HepG2 (cell line): ENCODE data around the gene RHOD. TPM values are rescaled to one million over a fixed set of nuclear protein-coding genes. Genes with fewer than 3 reads are reported as not detected.

Source experiments
- ATAC-seq: fragments of 200-7000 bp; cut with Tn5 transposase; 3 replicates; pipeline ENCODE4 v1.9.1; 2020; ENCODE audit warnings: mild to moderate bottlenecking, moderate library complexity
- BruUV-seq: library from RNA; stranded (reverse); fragments of 400-500 nt; replicated peaks from 2 replicates; lab custom pipeline; 2021; lab: Mats Ljungman, UMichigan
- CTCF ChIA-PET: fragments of 300-600 bp; formaldehyde crosslinking; extraction: SDS; loops from one replicate; lab custom pipeline; 2021; ENCODE audit warnings: low total read pairs, inconsistent platforms, low intra/inter-chr PET ratio; lab: Yijun Ruan, JAX
- POLR2A ChIA-PET: fragments of 350-600 bp; sonication (Branson Sonifier 250); formaldehyde crosslinking; loops from one replicate; lab custom pipeline; 2020; ENCODE audit warnings: antibody characterized with exemption, inconsistent platforms; lab: Yijun Ruan, JAX
- DNase-seq: peaks from one replicate; pipeline ENCODE4 v3.0.0-alpha.2; 2015; ENCODE audit warnings: low spot score
- FAIRE-seq: peaks from 3 replicates; lab custom pipeline; 2011; peaks lifted over from hg19 to GRCh38; lab: Jason Lieb, UNC
- H2AFZ ChIP-seq: one replicate; pipeline ENCODE4 v1.6.1; 2011; ENCODE audit warnings: low read length, inconsistent platforms
- H3K27ac ChIP-seq: fragments of 300-600 bp; 3 replicates; pipeline ENCODE4 v1.8.0; 2011; ENCODE audit warnings: mixed run types, mild to moderate bottlenecking, mixed read lengths, low read length, inconsistent platforms; ENCODE audit not compliant: insufficient read depth; ENCODE audit errors: extremely low read length
- H3K27me3 ChIP-seq, 2 experiments: fragments of 200-600 bp in 1 of 2; 2 replicates in 1 of 2; 3 replicates in 1 of 2; pipeline versions ENCODE4 v1.6.0 to v1.8.0; 2011; ENCODE audit warnings: low read length in 2 of 2, mild to moderate bottlenecking in 2 of 2, moderate library complexity in 2 of 2, inconsistent platforms in 1 of 2; ENCODE audit not compliant: insufficient read depth in 2 of 2, control insufficient read depth in 1 of 2
- H3K36me3 ChIP-seq, 2 experiments: fragments of 200-600 bp in 1 of 2; replicated peaks in 1 of 2; 2 replicates in 1 of 2; 3 replicates in 1 of 2; pipeline versions ENCODE4 v1.5.1 to v1.8.0; 2011; ENCODE audit warnings: low read length in 2 of 2, inconsistent platforms in 1 of 2; ENCODE audit not compliant: insufficient read depth in 2 of 2, control insufficient read depth in 1 of 2
- H3K4me1 ChIP-seq: 2 replicates; pipeline ENCODE4 v1.5.1; 2012; ENCODE audit warnings: low read length, inconsistent platforms; ENCODE audit not compliant: insufficient read depth
- H3K4me2 ChIP-seq: 2 replicates; pipeline ENCODE4 v1.6.0; 2011; ENCODE audit warnings: low read depth, low read length, inconsistent platforms
- H3K4me3 ChIP-seq, 3 experiments: fragments of 200-600 bp in 1 of 3; sonication (generic), shearing (Covaris generic) in 1 of 3; replicated peaks in 1 of 3; 2 replicates each; pipeline ENCODE4 v1.5.1; 2011 to 2016; ENCODE audit warnings: low read length in 3 of 3, inconsistent platforms in 2 of 3, low read depth in 2 of 3, mild to moderate bottlenecking in 2 of 3, control low read depth in 1 of 3, mixed read lengths in 1 of 3; ENCODE audit not compliant: insufficient read depth in 1 of 3
- H3K79me2 ChIP-seq: one replicate; pipeline ENCODE4 v1.6.1; 2011; ENCODE audit warnings: low read length, inconsistent platforms; ENCODE audit not compliant: insufficient read depth
- H3K9ac ChIP-seq: 2 replicates; pipeline ENCODE4 v1.6.0; 2011; ENCODE audit warnings: mild to moderate bottlenecking, low read depth, low read length, inconsistent platforms; ENCODE audit not compliant: insufficient read depth
- H3K9me3 ChIP-seq: 2 replicates; pipeline ENCODE4 v1.5.1; 2012; ENCODE audit warnings: mild to moderate bottlenecking, low read length
- H4K20me1 ChIP-seq: 2 replicates; pipeline ENCODE4 v1.6.0; 2011; ENCODE audit warnings: inconsistent platforms, mild to moderate bottlenecking, low read length, moderate library complexity; ENCODE audit not compliant: insufficient read depth
- HDAC2 ChIP-seq: sonication (generic); formaldehyde crosslinking; IDR thresholded peaks from 2 replicates; pipeline ENCODE4 v1.4.0; 2020; ENCODE audit warnings: missing genetic modification reagents
- RAD21 ChIP-seq: fragments of 450-650 bp; formaldehyde crosslinking; IDR thresholded peaks from 2 replicates; pipeline ENCODE4 v1.5.0; 2020; ENCODE audit warnings: mild to moderate bottlenecking
- ZNF629 ChIP-seq: sonication (generic); formaldehyde crosslinking; conservative IDR thresholded peaks from 2 replicates; pipeline ENCODE4 v1.5.0; 2020; ENCODE audit warnings: missing genetic modification reagents
- WGBS: methylation state at CpG from one replicate; pipeline ENCODE4 v1.1.6; 2017; ENCODE audit warnings: low lambda C conversion rate; 5-methylcytosine and 5-hydroxymethylcytosine counted together
- in situ Hi-C: cut with HindIII; loops from 2 replicates; pipeline ENCODE4 v1.10.0; 2017; ENCODE audit warnings: low pct_unique_long_range_greater_than_20kb; ENCODE audit not compliant: extremely low pct_ligation_motif_present
- intact Hi-C: fragments of 100-400 bp; cut with micrococcal nuclease; formaldehyde crosslinking; loops from one replicate; pipeline ENCODE4 v1.10.0; 2022; ENCODE audit not compliant: unreplicated experiment
- polyA plus RNA-seq, 8 experiments: library from polyadenylated mRNA; depleted of rRNA in 3 of 8; stranded (reverse) in 7 of 8; unstranded in 1 of 8; fragments of >200 nt; fragmentation: Illumina TruSeq in 4 of 8; extraction: Trizol in 4 of 8; gene quantifications; 2 replicates each; pipeline versions ENCODE4 v1.2.1 to v1.2.3, GENCODE V29; 2011 to 2016; ENCODE audit warnings: low read depth in 4 of 8, missing spikeins in 1 of 8, mixed read lengths in 1 of 8; ENCODE audit not compliant: insufficient read depth in 1 of 8
- total RNA-seq, 5 experiments: library from RNA; depleted of rRNA; stranded (reverse); fragments of >200 nt; fragmentation: Illumina TruSeq; extraction: Trizol; gene quantifications; 2 replicates each; pipeline ENCODE4 v1.2.3, GENCODE V29; 2016; ENCODE audit warnings: low read depth in 1 of 5
- TF ChIP-seq, protein P1 (sequence below): sonication (generic); formaldehyde crosslinking; conservative IDR thresholded peaks from 2 replicates; pipeline ENCODE4 v1.8.0; 2022; ENCODE audit warnings: low read depth, missing genetic modification reagents
- TF ChIP-seq, protein P2 (sequence below): sonication (generic); formaldehyde crosslinking; IDR thresholded peaks from 2 replicates; pipeline ENCODE4 v1.4.0; 2020; ENCODE audit warnings: low read depth, missing genetic modification reagents

The RHOD gene
- total and polyA plus RNA-seq, 2 of the 13 experiments (the other 11 are each of a cell fraction or from before 2014, with no cell fraction given) = 0.27 to 0.98 TPM

DNA sequence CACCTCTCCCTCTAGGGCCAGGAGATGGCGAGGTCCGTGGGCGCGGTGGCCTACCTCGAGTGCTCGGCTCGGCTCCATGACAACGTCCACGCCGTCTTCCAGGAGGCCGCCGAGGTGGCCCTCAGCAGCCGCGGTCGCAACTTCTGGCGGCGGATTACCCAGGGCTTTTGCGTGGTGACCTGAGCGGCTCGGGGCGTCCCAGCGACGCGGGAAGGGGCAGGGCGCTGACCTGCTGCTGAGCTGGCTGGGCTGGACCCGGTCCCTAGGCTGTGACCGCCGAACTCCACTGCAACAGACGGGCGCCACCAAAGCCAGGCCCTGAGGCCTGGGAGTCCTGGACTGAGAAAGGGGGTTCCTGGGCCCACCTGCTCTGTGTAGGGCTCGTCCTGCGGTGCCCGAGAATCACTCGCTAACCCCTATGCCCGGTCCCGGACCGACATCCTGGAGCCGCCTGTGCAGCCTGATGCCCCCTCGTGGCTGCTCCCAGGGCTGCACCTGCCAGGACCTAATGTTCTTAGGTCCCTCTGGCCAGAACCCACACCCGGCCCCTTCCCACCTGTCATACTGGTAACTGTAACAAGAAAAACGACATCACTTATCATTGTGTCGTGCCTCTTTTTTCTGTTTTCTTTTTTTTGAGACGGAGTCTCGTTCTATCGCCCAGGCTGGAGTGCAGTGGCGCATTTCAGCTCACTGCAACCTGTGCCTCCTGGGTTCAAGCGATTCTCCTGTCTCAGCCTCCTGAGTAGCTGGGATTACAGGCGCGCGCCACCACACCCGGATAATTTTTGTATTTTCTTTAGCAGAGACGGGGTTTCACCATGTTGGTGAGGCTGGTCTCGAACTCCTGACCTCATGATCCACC is 15.0 kb downstream of the RHOD start (continued):
- TF ChIP-seq, protein P1, sequence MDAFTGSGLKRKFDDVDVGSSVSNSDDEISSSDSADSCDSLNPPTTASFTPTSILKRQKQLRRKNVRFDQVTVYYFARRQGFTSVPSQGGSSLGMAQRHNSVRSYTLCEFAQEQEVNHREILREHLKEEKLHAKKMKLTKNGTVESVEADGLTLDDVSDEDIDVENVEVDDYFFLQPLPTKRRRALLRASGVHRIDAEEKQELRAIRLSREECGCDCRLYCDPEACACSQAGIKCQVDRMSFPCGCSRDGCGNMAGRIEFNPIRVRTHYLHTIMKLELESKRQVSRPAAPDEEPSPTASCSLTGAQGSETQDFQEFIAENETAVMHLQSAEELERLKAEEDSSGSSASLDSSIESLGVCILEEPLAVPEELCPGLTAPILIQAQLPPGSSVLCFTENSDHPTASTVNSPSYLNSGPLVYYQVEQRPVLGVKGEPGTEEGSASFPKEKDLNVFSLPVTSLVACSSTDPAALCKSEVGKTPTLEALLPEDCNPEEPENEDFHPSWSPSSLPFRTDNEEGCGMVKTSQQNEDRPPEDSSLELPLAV (CRISPR knock-in tag) = no peak
- TF ChIP-seq RAD21 (CRISPR knock-in tag) (peak; percentile 72), HDAC2 (no peak)

DNA sequence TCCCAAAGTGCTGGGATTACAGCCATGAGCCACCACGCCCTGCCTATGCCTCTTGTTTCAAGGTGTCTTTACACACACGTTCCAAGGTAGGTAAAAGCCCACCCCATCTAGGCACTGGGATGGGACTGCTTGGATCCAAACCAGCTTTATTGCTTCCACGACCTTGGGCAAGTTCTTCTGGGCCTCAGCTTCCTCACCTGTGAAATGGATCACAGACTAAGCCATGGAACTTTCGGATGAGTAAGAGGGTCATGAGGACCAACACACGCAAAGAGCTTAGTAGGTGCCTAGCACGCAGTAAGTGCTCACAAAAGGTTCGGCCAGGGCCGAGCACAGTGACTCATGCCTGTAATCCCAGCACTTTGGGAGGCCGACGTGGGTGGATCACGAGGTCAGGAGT is 15.6 kb downstream of the RHOD start:
- Histone ChIP-seq H3K9me3 (no peaks in the 10 kb centered on the region), H3K9ac (no peak overlapping the region), H3K36me3 (no peaks in the 10 kb centered on the region), H3K4me1 (peaks cover 20% of the 10 kb centered on the region), H3K27me3 (peaks cover 5 to 7% of the 10 kb centered on the region in 2 experiments; a peak in 4 of 5 replicates), H3K4me3 (no peak overlapping the region), H3K79me2 (no peaks in the 10 kb centered on the region), H3K4me2 (no peak overlapping the region), H3K27ac (no peak overlapping the region), H2AFZ (no peak overlapping the region), H4K20me1 (no peaks in the 10 kb centered on the region)
- intact Hi-C loops (no loop called here), in situ Hi-C loops (no loop called here)
- peak; percentile 69; the same call in 1 of the 2 replicates for TF ChIP-seq ZNF629
- TF ChIP-seq, protein P2, sequence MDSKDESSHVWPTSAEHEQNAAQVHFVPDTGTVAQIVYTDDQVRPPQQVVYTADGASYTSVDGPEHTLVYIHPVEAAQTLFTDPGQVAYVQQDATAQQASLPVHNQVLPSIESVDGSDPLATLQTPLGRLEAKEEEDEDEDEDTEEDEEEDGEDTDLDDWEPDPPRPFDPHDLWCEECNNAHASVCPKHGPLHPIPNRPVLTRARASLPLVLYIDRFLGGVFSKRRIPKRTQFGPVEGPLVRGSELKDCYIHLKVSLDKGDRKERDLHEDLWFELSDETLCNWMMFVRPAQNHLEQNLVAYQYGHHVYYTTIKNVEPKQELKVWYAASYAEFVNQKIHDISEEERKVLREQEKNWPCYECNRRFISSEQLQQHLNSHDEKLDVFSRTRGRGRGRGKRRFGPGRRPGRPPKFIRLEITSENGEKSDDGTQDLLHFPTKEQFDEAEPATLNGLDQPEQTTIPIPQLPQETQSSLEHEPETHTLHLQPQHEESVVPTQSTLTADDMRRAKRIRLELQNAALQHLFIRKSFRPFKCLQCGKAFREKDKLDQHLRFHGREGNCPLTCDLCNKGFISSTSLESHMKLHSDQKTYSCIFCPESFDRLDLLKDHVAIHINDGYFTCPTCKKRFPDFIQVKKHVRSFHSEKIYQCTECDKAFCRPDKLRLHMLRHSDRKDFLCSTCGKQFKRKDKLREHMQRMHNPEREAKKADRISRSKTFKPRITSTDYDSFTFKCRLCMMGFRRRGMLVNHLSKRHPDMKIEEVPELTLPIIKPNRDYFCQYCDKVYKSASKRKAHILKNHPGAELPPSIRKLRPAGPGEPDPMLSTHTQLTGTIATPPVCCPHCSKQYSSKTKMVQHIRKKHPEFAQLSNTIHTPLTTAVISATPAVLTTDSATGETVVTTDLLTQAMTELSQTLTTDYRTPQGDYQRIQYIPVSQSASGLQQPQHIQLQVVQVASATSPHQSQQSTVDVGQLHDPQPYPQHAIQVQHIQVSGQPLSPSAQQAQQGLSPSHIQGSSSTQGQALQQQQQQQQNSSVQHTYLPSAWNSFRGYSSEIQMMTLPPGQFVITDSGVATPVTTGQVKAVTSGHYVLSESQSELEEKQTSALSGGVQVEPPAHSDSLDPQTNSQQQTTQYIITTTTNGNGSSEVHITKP = no peak
- ChIA-PET POLR2A (no interaction called here), CTCF (interaction anchor here (1.5 kb wide), 1 partner anchor 18 kb away, joined by 14 read pairs; no protein-coding TSS in a partner anchor)
- 76% methylated on average over 8 of the region's 11 CpGs for WGBS
- BruUV-seq = no TSS peak
- DNase-seq (no peak), ATAC-seq (no peak), FAIRE-seq (no peak)
